Measurements from ENCODE around the gene LTBP2.

The LTBP2 gene

GRCh38 chr14:74647678-74648461, 35.8 kb upstream of the LTBP2 start:
- H3K4me3 ChIP-seq (replicated peaks; ENCODE audit: insufficient read depth, low read length), result no peak overlapping the region
- H3K27ac ChIP-seq (replicated peaks), result no peak overlapping the region
- DNase-seq (ENCODE audit: low read depth in 1 of 2, low spot score in 1 of 2), result no peak
- TF ChIP-seq POLR2AphosphoS5 (IDR thresholded peaks at IDR 0.05; ENCODE audit: low read depth) (no peak), REST (IDR thresholded peaks at IDR 0.05; ENCODE audit: insufficient replicate concordance, low read depth) (no peak), GABPA (IDR thresholded peaks at IDR 0.05; ENCODE audit: low read depth) (no peak), SPI1 (IDR thresholded peaks at IDR 0.05; ENCODE audit: borderline replicate concordance, low read depth) (no peak), CTCF (IDR thresholded peaks at IDR 0.05; ENCODE audit: insufficient read depth, low read length) (no peak)
- no peaks in the 10 kb centered on the region for H3K27me3 ChIP-seq (ENCODE audit: insufficient read depth, poor library complexity, severe bottlenecking)

GRCh38 chr14:74647061-74647677, 35.1 kb upstream of the LTBP2 start:
- TF ChIP-seq GABPA (IDR thresholded peaks at IDR 0.05; ENCODE audit: low read depth) (no peak), CTCF (IDR thresholded peaks at IDR 0.05; ENCODE audit: insufficient read depth, low read length) (no peak), REST (IDR thresholded peaks at IDR 0.05; ENCODE audit: insufficient replicate concordance, low read depth) (no peak), SPI1 (IDR thresholded peaks at IDR 0.05; ENCODE audit: borderline replicate concordance, low read depth) (no peak), POLR2AphosphoS5 (IDR thresholded peaks at IDR 0.05; ENCODE audit: low read depth) (no peak)
- H3K27ac ChIP-seq (replicated peaks), result no peak overlapping the region
- H3K4me3 ChIP-seq (replicated peaks; ENCODE audit: insufficient read depth, low read length), result no peak overlapping the region
- H3K27me3 ChIP-seq (ENCODE audit: insufficient read depth, poor library complexity, severe bottlenecking), result no peaks in the 10 kb centered on the region
- DNase-seq (ENCODE audit: low read depth in 1 of 2, low spot score in 1 of 2), result no peak

- TF ChIP-seq POLR2AphosphoS5 (IDR thresholded peaks at IDR 0.05; ENCODE audit: low read depth) (no peak), REST (IDR thresholded peaks at IDR 0.05; ENCODE audit: insufficient replicate concordance, low read depth) (no peak), CTCF (IDR thresholded peaks at IDR 0.05; ENCODE audit: insufficient read depth, low read length) (no peak), SPI1 (IDR thresholded peaks at IDR 0.05; ENCODE audit: borderline replicate concordance, low read depth) (no peak), GABPA (IDR thresholded peaks at IDR 0.05; ENCODE audit: low read depth) (no peak)
- no peak for DNase-seq (ENCODE audit: low read depth in 1 of 2, low spot score in 1 of 2)
- Histone ChIP-seq H3K4me3 (replicated peaks; ENCODE audit: insufficient read depth, low read length) (no peak overlapping the region), H3K27ac (replicated peaks) (no peak overlapping the region), H3K27me3 (ENCODE audit: insufficient read depth, poor library complexity, severe bottlenecking) (no peaks in the 10 kb centered on the region)
Measured at GRCh38 chr14:74645756-74646470, 33.9 kb upstream of the LTBP2 start.
